Measurements from ENCODE around the gene MRPL17. TPM values are rescaled to one million over a fixed set of nuclear protein-coding genes. Genes with fewer than 3 reads are reported as not detected.
A peak's percentile ranks its signal among the peaks of the same experiment; 100 is the strongest.

Gene MRPL17
- total RNA-seq, 1 donor from 2014 or later = 48.6 TPM

DNA sequence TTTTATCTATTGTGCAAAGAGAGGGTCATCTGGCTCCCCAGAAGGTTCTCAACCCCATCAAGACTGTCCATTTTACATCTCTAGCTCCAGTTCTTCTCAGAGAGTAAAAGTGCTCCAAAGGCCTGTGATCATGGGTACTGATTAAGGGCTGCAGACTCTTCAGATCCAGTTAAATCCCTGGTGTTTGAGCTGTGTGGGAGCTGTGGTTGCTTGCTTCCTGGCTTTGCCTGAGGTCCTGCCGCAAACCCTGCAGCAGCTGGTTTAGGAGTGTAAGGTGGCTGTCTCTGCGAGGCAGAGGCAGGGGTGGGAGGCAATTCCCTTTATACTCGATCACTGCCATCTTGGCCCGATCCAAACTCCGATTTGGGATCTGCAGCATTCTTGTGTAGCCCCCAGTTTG is 1.2 kb downstream of the MRPL17 start:
- peaks cover 24% of the 10 kb centered on the region for H3K4me1 Mint-ChIP-seq (ENCODE audit: low read depth)
- DNase-seq (ENCODE audit: low spot score) = no peak
- H3K27me3 Mint-ChIP-seq (ENCODE audit: low read depth) = no peaks in the 10 kb centered on the region
- H3K27ac Mint-ChIP-seq (ENCODE audit: unreplicated experiment) = peak overlapping the region; percentile 99
- H3K9me3 Mint-ChIP-seq (ENCODE audit: low read depth) = no peaks in the 10 kb centered on the region
- H3K36me3 Mint-ChIP-seq (ENCODE audit: low read depth) = peaks cover 12% of the 10 kb centered on the region
- H3K4me3 Mint-ChIP-seq (ENCODE audit: unreplicated experiment) = peak overlapping the region; percentile 97
- peak; percentile 12 for TF ChIP-seq CTCF (IDR thresholded peaks at IDR 0.05)

DNA sequence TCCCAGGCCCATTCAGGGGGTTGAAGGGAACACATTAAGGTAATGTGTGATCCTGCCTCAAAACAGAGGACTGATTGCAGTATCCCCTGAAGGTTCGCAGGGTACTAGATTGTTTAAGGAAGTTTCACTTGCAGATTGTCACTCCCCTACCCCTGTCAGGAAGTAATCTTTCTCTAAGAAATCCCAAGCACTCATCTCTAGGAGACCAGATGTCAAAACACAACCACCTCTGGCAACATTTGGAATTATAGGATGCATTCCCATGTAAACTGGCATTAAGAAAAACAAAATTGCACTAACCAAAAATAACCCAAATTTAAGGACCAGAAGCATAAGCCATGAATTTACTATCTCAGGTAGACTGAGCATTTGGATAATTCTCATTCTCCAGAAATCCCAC is 1.6 kb downstream of the MRPL17 start:
- peaks cover 24% of the 10 kb centered on the region for H3K4me1 Mint-ChIP-seq (ENCODE audit: low read depth)
- no peaks in the 10 kb centered on the region for H3K9me3 Mint-ChIP-seq (ENCODE audit: low read depth)
- H3K27me3 Mint-ChIP-seq (ENCODE audit: low read depth) = no peaks in the 10 kb centered on the region
- H3K4me3 Mint-ChIP-seq (ENCODE audit: unreplicated experiment) = peak overlapping the region; percentile 97
- H3K36me3 Mint-ChIP-seq (ENCODE audit: low read depth) = peaks cover 12% of the 10 kb centered on the region
- H3K27ac Mint-ChIP-seq (ENCODE audit: unreplicated experiment) = no peak overlapping the region
- peak; percentile 23 for TF ChIP-seq CTCF (IDR thresholded peaks at IDR 0.05)
- DNase-seq (ENCODE audit: low spot score) = no peak

GRCh38 chr11:6677018-6677417 is 6.1 kb downstream of the MRPL17 start:
- H3K9me3 Mint-ChIP-seq (ENCODE audit: low read depth) = no peaks in the 10 kb centered on the region
- DNase-seq (ENCODE audit: low spot score) = no peak
- peaks cover 14% of the 10 kb centered on the region for H3K4me1 Mint-ChIP-seq (ENCODE audit: low read depth)
- H3K4me3 Mint-ChIP-seq (ENCODE audit: unreplicated experiment) = no peak overlapping the region
- H3K27me3 Mint-ChIP-seq (ENCODE audit: low read depth) = no peaks in the 10 kb centered on the region
- TF ChIP-seq CTCF (IDR thresholded peaks at IDR 0.05) = no peak
- no peak overlapping the region for H3K27ac Mint-ChIP-seq (ENCODE audit: unreplicated experiment)
- H3K36me3 Mint-ChIP-seq (ENCODE audit: low read depth) = peaks cover 12% of the 10 kb centered on the region

- Mint-ChIP-seq H3K36me3 (ENCODE audit: low read depth) (peaks cover 2% of the 10 kb centered on the region), H3K4me1 (ENCODE audit: low read depth) (peaks cover 4% of the 10 kb centered on the region), H3K9me3 (ENCODE audit: low read depth) (no peaks in the 10 kb centered on the region), H3K27ac (ENCODE audit: unreplicated experiment) (peak overlapping the region; percentile 23), H3K27me3 (ENCODE audit: low read depth) (no peaks in the 10 kb centered on the region), H3K4me3 (ENCODE audit: unreplicated experiment) (no peak overlapping the region)
- DNase-seq (ENCODE audit: low spot score) = no peak
- no peak for TF ChIP-seq CTCF (IDR thresholded peaks at IDR 0.05)
Measured at GRCh38 chr11:6674862-6675261, 8.3 kb downstream of the MRPL17 start.

- peaks cover under 1% of the 10 kb centered on the region for H3K36me3 Mint-ChIP-seq (ENCODE audit: low read depth)
- no peak for TF ChIP-seq CTCF (IDR thresholded peaks at IDR 0.05)
- H3K9me3 Mint-ChIP-seq (ENCODE audit: low read depth) = no peaks in the 10 kb centered on the region
- no peaks in the 10 kb centered on the region for H3K27me3 Mint-ChIP-seq (ENCODE audit: low read depth)
- H3K27ac Mint-ChIP-seq (ENCODE audit: unreplicated experiment) = no peak overlapping the region
- no peak for DNase-seq (ENCODE audit: low spot score)
- H3K4me3 Mint-ChIP-seq (ENCODE audit: unreplicated experiment) = no peak overlapping the region
- peaks cover 2% of the 10 kb centered on the region for H3K4me1 Mint-ChIP-seq (ENCODE audit: low read depth)
Measured at GRCh38 chr11:6674219-6674597, 8.9 kb downstream of the MRPL17 start.
